Stimulated activated CD4-positive, alpha-beta T cell treated with anti-CD3 and anti-CD28 coated beads, Interleukin-15, amount 100 ng/mL, for 1 hour (primary cell): ENCODE results near the gene PUM2.
"Not testable (repeated sequence)": the region's sequence is repeated elsewhere in the genome, so short reads cannot be mapped to it uniquely, and the experiment has no call there.

Experiments
- DNase-seq, 2 donors: peaks; one replicate each; pipeline ENCODE4 v3.0.0-alpha.2; 2020; ENCODE audit warnings: low read depth in 1 of 2, low spot score in 1 of 2

Gene PUM2, protein sequence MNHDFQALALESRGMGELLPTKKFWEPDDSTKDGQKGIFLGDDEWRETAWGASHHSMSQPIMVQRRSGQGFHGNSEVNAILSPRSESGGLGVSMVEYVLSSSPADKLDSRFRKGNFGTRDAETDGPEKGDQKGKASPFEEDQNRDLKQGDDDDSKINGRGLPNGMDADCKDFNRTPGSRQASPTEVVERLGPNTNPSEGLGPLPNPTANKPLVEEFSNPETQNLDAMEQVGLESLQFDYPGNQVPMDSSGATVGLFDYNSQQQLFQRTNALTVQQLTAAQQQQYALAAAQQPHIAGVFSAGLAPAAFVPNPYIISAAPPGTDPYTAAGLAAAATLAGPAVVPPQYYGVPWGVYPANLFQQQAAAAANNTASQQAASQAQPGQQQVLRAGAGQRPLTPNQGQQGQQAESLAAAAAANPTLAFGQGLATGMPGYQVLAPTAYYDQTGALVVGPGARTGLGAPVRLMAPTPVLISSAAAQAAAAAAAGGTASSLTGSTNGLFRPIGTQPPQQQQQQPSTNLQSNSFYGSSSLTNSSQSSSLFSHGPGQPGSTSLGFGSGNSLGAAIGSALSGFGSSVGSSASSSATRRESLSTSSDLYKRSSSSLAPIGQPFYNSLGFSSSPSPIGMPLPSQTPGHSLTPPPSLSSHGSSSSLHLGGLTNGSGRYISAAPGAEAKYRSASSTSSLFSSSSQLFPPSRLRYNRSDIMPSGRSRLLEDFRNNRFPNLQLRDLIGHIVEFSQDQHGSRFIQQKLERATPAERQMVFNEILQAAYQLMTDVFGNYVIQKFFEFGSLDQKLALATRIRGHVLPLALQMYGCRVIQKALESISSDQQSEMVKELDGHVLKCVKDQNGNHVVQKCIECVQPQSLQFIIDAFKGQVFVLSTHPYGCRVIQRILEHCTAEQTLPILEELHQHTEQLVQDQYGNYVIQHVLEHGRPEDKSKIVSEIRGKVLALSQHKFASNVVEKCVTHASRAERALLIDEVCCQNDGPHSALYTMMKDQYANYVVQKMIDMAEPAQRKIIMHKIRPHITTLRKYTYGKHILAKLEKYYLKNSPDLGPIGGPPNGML

GRCh38 chr2:20350753-20351554 lies at the start of gene PUM2:
Gene PUM2 (minus strand): TSS chr2:20350844. CDS start chr2:20327360, 23,484 bp downstream.
- peak; percentile 92 to 94 for DNase-seq

DNA sequence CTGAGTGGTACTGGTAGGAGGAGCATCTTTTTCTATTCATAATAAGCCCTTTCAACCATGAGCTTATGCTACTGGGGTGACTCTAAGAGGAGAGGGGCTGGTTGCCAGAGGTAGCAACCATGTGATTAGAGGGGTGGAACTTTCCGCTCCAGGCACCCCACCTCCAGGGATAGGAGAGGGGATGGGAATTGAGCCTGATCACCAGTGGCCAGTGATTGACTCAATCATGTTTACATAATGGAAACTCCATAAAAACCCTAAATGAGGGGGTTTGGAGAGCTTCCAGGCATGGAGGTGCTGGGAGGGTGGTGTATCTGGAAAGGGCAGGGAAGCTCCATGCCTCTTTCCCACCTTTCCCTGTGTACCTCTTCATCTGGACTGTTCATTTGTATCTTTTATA lies 49.7 kb upstream of the PUM2 start:
- no peak for DNase-seq

GRCh38 chr2:20398956-20399567 lies 48.4 kb upstream of the PUM2 start:
- no peak for DNase-seq

DNA sequence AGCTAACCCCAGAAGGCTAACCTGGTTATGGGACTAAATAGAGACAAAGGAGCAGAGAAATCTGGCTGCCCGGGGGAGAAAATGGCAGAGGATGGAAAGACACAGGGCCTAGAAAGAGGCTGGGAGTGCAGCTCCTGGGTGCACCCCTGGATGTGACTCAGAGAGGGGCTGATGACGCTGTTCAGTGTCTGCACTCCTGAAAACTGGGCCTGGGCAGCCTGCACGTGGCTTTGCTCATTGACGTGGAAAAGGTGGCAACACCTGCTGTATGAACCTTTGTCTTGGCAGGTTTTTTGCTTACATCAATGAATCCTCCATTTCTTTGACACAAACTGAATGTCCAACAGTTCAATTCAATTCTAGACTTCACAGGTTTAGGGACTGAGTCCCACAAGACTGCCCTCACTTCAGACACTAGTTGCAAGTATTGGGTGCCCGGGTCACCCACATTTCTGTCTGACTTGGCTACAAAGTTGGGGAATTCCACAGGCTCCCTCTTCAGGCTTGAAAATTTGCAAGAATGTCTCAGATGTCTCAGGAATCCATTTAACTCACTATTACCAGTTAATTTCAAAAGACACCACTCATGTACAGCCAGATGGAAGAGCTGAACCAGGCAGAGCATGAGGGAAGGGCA lies 47.3 kb upstream of the PUM2 start:
- no peak for DNase-seq

GRCh38 chr2:20396356-20397000 lies 45.8 kb upstream of the PUM2 start:
- no peak for DNase-seq

- DNase-seq = no peak
Observed at GRCh38 chr2:20393986-20394385, 43.3 kb upstream of the PUM2 start.

DNA sequence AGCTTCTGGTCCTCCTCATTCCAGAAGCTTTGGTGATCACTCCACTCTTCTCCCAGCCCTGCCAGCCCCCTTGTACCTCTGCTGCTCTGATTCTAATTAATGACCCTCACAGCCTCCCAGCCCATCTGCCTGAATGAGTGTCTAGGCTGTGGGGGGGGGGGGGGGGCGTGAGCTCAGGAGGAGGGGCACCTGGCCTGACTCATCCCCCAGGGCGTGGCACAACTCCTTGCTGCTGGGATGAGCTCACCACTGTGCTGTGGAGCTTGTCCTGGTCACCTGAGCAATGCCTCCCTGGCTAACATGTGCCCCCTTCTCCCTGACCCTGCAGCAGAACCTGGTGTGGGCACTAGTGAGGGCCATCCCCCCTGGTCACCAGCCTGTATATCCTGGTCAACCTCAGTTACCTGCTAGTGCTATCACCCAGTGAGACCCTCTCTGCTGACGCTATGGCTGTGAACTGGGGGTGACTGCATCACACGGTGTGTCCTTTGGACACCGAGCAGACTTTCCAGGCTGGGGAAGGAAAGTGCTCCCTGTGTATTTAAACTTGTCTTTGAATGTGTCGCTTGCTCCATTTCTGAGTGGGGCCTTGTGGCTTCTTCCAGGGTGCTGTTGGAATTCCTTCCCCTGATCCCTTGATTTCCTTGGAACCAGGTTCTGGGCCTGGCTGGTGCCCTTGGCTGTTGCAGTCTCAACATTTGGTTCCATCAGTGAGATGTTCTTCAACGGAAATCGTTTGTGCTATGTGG lies 41.5 kb upstream of the PUM2 start:
- no peak for DNase-seq

DNA sequence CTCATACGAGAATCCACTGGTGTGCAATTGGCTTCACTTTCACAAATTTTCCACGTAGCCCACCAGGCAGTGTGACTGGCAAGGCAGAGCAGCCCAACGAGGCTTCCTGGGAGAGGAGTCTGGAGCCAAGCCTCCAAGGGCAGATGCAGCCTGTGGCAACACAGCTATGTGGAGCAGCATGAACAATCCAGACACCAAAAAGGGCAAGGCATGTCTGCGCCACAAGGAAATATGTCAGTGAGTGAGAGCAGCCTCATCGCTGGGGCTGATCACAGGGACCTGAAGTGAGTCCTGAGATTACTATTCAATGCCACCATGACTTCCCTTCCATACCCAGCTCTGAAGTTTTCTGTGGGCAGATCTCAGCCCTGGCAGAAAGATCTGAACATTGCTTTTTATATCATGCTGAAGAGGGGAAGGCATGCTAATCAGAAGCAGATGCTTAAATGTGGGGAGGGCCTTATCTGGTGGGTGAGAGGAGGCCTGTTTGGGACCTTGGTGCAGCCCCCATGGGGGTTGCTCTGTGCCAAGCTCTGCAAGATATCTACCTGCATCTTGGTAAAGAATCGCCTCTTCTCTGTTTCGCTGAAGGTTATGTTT lies 40.0 kb upstream of the PUM2 start:
- no peak for DNase-seq

DNA sequence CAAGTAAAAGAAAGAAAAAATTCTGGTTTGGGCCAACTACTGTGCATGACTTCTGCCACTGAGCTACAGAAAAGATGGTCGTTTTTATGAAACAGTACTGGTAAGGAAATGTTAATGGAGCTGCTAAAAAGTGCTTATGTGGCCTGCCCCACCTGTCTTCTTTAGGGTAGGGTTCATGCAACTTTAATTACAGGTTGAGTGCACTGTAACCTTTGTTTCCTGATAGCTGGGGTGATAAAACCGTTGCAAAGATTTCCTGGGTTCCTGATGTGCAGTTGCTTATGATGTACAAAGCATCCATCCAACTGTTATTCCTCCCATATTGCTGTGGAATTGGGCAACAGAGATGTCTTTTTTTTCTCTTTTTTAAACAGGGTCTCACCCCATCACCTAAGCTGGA lies 34.3 kb upstream of the PUM2 start:
- no peak for DNase-seq

- no peak for DNase-seq
Observed at GRCh38 chr2:20382965-20383810, 32.5 kb upstream of the PUM2 start.

GRCh38 chr2:20381457-20381856 lies 30.8 kb upstream of the PUM2 start:
- no peak for DNase-seq

DNA sequence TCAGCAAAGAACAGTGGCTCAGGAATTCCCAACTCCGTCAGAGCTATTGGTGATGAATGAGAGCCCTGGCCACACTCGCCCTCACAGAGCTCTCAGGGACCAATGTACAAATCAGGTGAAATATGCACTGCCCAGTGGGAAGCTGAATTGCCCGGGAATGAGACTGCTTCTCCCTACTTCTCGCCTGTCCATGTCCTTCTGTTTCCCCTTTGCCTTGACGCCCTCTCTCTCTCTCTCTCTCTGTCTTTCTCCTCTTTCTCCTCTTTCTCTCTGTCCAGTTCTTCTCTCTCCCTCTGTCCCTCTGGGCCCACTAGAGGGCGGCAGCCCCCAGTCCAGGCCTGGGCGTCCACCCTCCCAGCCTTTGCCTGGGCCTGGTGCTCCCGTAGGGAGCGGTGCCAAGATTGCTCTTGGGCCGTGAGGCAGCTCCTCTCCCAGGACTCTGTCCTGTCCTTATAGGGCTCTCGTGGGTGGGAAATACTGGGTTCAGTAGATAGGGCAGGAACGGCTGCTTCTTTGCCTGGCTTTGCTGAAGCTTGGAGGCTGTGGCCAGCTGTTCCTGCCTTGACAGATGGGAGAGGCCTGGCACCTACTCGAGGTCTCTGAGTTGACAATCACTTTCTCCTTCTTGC lies 28.4 kb upstream of the PUM2 start:
- no peak for DNase-seq

DNA sequence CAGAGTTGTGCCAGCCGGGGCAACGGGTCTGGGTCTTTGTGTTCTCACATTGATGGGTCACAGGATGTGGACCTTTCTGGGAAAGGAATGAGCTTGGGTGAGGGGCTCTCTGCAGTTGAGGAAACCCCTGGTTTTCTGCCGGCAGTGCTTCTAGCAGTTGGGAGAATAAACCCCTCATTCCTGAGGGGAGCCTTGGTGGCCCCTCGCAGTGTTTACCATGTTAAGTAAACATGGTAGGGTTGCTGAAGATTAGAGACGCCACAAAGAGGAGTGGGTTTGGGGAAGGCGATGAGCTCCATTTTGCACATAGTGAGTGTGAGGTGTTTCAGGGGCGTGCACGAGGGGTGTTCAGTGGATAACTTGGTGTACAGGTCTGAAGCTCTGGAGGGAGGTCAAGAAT lies 27.7 kb upstream of the PUM2 start:
- no peak for DNase-seq

DNA sequence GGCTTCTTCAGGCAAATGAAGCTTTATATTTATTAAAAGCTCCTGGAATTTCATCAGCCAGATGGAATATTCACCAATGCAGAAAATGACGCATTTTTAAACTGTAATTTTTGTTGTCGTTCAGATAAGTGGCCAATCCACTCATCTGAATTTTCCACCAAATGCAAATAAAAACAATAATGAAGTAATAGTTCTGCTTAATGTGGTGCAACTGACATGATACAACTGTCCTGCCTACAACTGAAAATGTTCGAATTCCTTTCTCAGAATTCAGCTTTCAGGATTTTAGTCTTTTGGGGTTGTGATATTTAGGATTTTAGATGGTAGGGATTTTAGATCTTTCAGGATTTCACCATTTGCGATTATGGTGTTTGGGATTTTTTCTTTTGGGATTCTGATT lies 27.1 kb upstream of the PUM2 start:
- no peak for DNase-seq

DNA sequence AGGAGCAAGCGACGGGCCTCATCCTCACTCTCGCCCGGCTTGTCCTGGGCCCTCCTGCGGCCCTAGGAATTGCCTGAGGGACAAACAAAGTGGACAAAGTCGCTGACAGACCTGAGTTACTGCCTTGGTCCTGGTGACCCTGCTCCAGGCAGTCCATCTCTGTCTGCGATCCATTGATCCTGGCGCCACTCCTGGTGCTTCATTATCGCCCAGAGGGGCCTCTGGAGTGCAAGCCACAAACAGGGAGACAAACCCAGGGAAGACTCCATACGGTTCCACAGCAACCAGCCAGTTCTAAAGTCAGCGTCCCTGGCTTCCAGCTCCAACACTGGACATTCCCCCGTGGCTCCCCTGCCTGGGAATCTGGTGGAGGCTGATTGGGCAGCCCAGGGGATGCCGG lies 24.3 kb upstream of the PUM2 start:
- DNase-seq = not testable (repeated sequence)

DNA sequence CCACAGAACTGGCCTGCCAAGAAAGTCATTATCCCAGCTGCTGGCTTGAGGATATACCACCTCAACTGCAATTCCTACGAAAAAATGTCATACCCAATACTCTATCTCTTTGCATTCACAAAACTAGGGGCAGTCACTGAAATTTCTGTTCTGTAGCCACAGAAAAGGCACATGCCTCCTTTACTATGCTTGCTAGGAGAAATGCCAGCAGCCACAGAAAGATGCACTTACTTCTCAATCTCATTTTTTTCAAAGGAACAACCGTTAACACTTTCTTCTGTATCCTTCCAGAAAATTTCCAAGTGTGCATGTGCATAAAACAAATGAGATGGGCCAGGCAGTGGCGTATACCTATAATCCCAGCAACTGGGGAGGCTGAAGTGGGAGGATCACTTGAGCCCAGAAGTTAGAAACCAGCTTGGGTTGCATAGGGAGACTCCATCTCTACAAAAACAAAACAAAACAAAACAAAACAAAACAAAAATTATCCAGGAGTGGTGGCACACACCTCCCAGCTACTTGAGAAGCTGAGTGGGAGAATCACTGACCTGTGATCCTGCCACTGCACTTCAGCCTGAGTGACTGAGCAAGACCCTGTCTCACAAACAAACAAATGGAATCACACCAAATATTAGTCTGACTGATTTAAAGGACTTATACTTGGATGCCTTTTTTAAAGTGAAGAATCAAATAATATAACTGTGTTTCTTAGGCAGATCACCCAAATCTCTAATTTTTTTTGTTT lies 22.4 kb upstream of the PUM2 start:
- DNase-seq = no peak
